Uterus (tissue), 4 donors: ENCODE results near the gene GLP1R. TPM values are rescaled to one million over a fixed set of nuclear protein-coding genes. Genes with fewer than 3 reads are reported as not detected.

Experiments used
- DNase-seq, 2 donors: peaks; one replicate each; pipeline ENCODE4 v3.0.0-alpha.2; 2019 to 2020
- H3K27ac ChIP-seq, 2 donors: fragments of 200-600 bp; sonication (generic); 1 replicate in 1 of 2; 2 replicates in 1 of 2; pipeline ENCODE4 v1.5.1; 2016 to 2018
- H3K27me3 ChIP-seq, 2 donors: fragments of 200-600 bp; sonication (generic); one replicate each; pipeline ENCODE4 v1.5.1; 2018 to 2019; ENCODE audit warnings: control low read depth in 1 of 2
- H3K36me3 ChIP-seq, 2 donors: fragments of 200-600 bp; sonication (generic); one replicate each; pipeline ENCODE4 v1.5.1; 2019; ENCODE audit warnings: control low read depth in 1 of 2
- H3K4me1 ChIP-seq, 2 donors: fragments of 200-600 bp; sonication (generic); one replicate each; pipeline ENCODE4 v1.5.1; 2018 to 2019; ENCODE audit warnings: control low read depth in 1 of 2
- H3K4me3 ChIP-seq, 2 donors: fragments of 200-600 bp; sonication (generic); 1 replicate in 1 of 2; 2 replicates in 1 of 2; pipeline ENCODE4 v1.5.1; 2018 to 2019; ENCODE audit warnings: mild to moderate bottlenecking in 1 of 2
- H3K9me3 ChIP-seq, 2 donors: fragments of 200-600 bp; sonication (generic); one replicate each; pipeline ENCODE4 v1.5.1; 2019; ENCODE audit warnings: control low read depth in 1 of 2
- CTCF ChIP-seq, 4 experiments: fragments of 200-600 bp in 2 of 4; fragments of 450-650 bp in 2 of 4; sonication (generic) in 2 of 4; IDR thresholded peaks; one replicate each; pipeline ENCODE4 v1.5.1; 2016 to 2019; ENCODE audit warnings: antibody characterized with exemption in 4 of 4, mild to moderate bottlenecking in 2 of 4, moderate library complexity in 1 of 4
- POLR2A ChIP-seq, 2 donors: fragments of 450-650 bp; IDR thresholded peaks; one replicate each; pipeline ENCODE4 v1.6.1; 2016; ENCODE audit warnings: antibody characterized with exemption in 2 of 2, mild to moderate bottlenecking in 1 of 2, moderate library complexity in 1 of 2
- intact Hi-C: fragments of 100-400 bp; cut with DNase I; formaldehyde crosslinking; loops from one replicate; pipeline ENCODE4 v1.15.1; 2023; ENCODE audit warnings: low total_unique reads
- total RNA-seq, 4 donors: library from RNA; depleted of rRNA in 3 of 4; stranded (reverse); fragments of >200 nt in 3 of 4; gene quantifications; one replicate each; pipeline versions ENCODE4 v1.1.0 to v1.2.4, GENCODE V29; 2014 to 2023
- donor health status: DM: yes; HTN: yes; CAD: no.

The GLP1R gene
- total RNA-seq, 4 donors from 2014 or later: 0.55 TPM; not detected in 3

- no peaks in the 10 kb centered on the region for H3K27me3 ChIP-seq
- no peaks in the 10 kb centered on the region for H3K9me3 ChIP-seq
- intact Hi-C loops: no loop called here
These were observed 59.1 kb downstream of the GLP1R start for GRCh38 chr6:39107641-39108040.

GRCh38 chr6:39108041-39108839 lies 59.7 kb downstream of the GLP1R start:
- no peaks in the 10 kb centered on the region for H3K27me3 ChIP-seq
- H3K4me3 ChIP-seq: no peak overlapping the region
- no peaks in the 10 kb centered on the region for H3K36me3 ChIP-seq
- TF ChIP-seq CTCF (IDR thresholded peaks at IDR 0.05) (no peak), POLR2A (IDR thresholded peaks at IDR 0.05) (no peak)
- no peak overlapping the region for H3K27ac ChIP-seq
- H3K9me3 ChIP-seq: no peaks in the 10 kb centered on the region
- DNase-seq: no peak
- intact Hi-C loops: no loop called here
- H3K4me1 ChIP-seq: no peaks in the 10 kb centered on the region

More at GRCh38 chr6:39107641-39108040, 59.1 kb downstream of the GLP1R start:
- no peak for DNase-seq
- H3K4me3 ChIP-seq: no peak overlapping the region
- H3K27ac ChIP-seq: no peak overlapping the region
- H3K36me3 ChIP-seq: no peaks in the 10 kb centered on the region
- H3K4me1 ChIP-seq: no peaks in the 10 kb centered on the region
- TF ChIP-seq POLR2A (IDR thresholded peaks at IDR 0.05) (no peak), CTCF (IDR thresholded peaks at IDR 0.05) (no peak)

GRCh38 chr6:39111280-39111679 lies 62.7 kb downstream of the GLP1R start:
- TF ChIP-seq POLR2A (IDR thresholded peaks at IDR 0.05) (no peak), CTCF (IDR thresholded peaks at IDR 0.05) (no peak)
- Histone ChIP-seq H3K27ac (no peak overlapping the region), H3K36me3 (no peaks in the 10 kb centered on the region)

GRCh38 chr6:39113788-39114187 lies 65.2 kb downstream of the GLP1R start:
- Histone ChIP-seq H3K27ac (no peak overlapping the region), H3K27me3 (no peaks in the 10 kb centered on the region), H3K4me3 (peak overlapping the region in 1 of 2 donors; percentile 80), H3K4me1 (no peaks in the 10 kb centered on the region), H3K9me3 (no peaks in the 10 kb centered on the region), H3K36me3 (no peaks in the 10 kb centered on the region)
- intact Hi-C loops: no loop called here
- no peak for DNase-seq
- no peak for TF ChIP-seq POLR2A (IDR thresholded peaks at IDR 0.05)
- no peak for TF ChIP-seq CTCF (IDR thresholded peaks at IDR 0.05)

More at GRCh38 chr6:39111280-39111679, 62.7 kb downstream of the GLP1R start:
- intact Hi-C loops: no loop called here
- no peak overlapping the region for H3K4me3 ChIP-seq
- no peaks in the 10 kb centered on the region for H3K4me1 ChIP-seq
- DNase-seq: no peak
- no peaks in the 10 kb centered on the region for H3K9me3 ChIP-seq
- H3K27me3 ChIP-seq: no peaks in the 10 kb centered on the region

- Histone ChIP-seq H3K4me3 (peak overlapping the region; percentile 51 to 80), H3K4me1 (no peaks in the 10 kb centered on the region), H3K27me3 (no peaks in the 10 kb centered on the region), H3K36me3 (no peaks in the 10 kb centered on the region), H3K27ac (peak overlapping the region; percentile 90 to 99), H3K9me3 (no peaks in the 10 kb centered on the region)
- intact Hi-C loops: no loop called here
- DNase-seq: no peak
- no peak for TF ChIP-seq POLR2A (IDR thresholded peaks at IDR 0.05)
- TF ChIP-seq CTCF (IDR thresholded peaks at IDR 0.05): peak in 1 of 4 experiments; percentile 12
These were observed 65.8 kb downstream of the GLP1R start for GRCh38 chr6:39114388-39114703.
